RWPE1 (cell line): ENCODE data around the gene TTLL10.

Experiments
- CTCF ChIA-PET: fragments of 350-600 bp; sonication (Branson Sonifier 250); formaldehyde crosslinking; extraction: SDS; loops from one replicate; lab custom pipeline; 2021; lab: Yijun Ruan, JAX
- POLR2A ChIA-PET: fragments of 400-600 bp; formaldehyde crosslinking; extraction: SDS; loops from one replicate; lab custom pipeline; 2020; ENCODE audit warnings: antibody characterized with exemption; ENCODE audit not compliant: low non-redundant PET; lab: Yijun Ruan, JAX
- DNase-seq: peaks from one replicate; pipeline ENCODE4 v3.0.0; 2012; ENCODE audit warnings: low spot score
- H3K27ac ChIP-seq: fragments of 450-650 bp; 2 replicates; pipeline ENCODE4 v1.5.1; 2017
- TF ChIP-seq, protein P1 (sequence below): fragments of 450-650 bp; conservative IDR thresholded peaks from 2 replicates; pipeline ENCODE4 v1.5.1; 2017; ENCODE audit warnings: low read depth, mild to moderate bottlenecking

The TTLL10 gene

DNA sequence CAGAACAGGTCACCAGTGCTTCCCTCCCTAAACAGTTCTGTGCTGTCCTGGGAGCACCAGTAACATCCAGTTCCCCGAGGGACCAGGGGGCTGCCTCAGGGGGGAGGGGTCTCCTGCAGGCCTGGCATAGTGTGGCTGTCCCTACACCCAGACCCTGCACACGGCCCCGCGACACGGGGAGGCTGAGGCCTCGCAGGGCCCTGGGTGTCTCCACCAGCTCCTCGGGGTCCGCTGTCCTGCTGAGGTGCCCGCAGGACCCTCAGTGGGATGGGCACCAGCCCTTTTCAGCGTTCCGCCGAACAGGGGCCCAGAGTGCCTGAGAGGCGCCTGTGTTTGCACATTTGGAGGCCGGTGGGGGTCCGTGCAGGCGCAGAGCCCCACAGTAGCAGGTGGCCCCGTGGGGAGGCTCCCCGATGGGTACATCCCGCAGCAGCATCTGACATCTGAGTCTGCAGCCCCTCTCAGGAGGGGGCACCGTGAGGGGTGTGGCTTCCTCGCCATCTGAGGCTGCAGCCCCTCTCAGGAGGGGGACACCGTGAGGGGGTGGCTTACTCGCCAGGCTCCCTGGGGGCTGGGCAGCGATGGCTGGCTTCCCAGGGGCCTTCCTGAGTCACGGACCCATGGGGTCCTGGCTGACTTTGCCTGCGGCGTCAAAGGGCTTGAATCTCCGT lies 39.2 kb upstream of the TTLL10 start:
- TF ChIP-seq, protein P1, sequence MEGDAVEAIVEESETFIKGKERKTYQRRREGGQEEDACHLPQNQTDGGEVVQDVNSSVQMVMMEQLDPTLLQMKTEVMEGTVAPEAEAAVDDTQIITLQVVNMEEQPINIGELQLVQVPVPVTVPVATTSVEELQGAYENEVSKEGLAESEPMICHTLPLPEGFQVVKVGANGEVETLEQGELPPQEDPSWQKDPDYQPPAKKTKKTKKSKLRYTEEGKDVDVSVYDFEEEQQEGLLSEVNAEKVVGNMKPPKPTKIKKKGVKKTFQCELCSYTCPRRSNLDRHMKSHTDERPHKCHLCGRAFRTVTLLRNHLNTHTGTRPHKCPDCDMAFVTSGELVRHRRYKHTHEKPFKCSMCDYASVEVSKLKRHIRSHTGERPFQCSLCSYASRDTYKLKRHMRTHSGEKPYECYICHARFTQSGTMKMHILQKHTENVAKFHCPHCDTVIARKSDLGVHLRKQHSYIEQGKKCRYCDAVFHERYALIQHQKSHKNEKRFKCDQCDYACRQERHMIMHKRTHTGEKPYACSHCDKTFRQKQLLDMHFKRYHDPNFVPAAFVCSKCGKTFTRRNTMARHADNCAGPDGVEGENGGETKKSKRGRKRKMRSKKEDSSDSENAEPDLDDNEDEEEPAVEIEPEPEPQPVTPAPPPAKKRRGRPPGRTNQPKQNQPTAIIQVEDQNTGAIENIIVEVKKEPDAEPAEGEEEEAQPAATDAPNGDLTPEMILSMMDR, result no peak
- CTCF ChIA-PET, result no interaction called here
- POLR2A ChIA-PET, result no interaction called here
- H3K27ac ChIP-seq, result no peak overlapping the region
- no peak for DNase-seq

DNA sequence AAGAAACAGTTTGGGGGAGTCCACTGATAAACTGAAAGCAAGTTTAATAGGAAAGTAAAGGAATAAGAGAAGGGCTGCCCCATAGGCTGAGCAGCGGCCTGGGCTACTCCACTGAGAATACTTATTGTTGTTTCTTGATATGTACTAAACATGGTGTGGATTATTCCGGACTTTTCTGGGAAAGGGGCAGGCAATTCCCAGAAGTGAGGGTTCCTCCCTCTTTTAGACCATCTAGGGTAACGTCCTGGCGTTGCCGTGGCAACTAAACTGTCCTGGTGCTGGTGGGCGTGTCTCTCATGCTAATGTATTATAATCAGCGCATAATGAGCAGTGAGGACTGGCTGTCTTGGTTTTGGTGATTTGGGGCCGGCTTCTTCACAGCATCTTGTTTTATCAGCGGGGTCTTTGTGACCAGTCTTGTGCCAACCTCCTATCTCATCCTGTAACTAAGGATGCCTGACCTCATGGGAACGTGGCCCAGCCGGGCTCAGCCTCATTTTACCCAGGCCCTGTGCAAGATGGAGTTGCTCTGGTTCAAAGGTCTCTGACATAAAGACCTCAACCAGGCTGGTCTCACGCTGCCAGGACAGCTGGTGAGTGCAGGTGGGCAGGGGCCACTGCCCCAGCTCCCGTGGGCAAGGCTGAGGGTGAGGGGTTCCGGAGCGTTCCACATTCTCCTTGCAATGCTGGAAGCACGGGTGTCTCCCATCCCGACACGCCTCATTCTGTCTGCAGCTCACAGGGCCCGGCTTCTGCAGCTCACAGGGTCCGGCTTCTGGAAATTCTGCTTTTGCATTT lies 38.1 kb upstream of the TTLL10 start:
- ChIA-PET CTCF (no interaction called here), POLR2A (no interaction called here)
- H3K27ac ChIP-seq, result no peak overlapping the region
- DNase-seq, result no peak
- TF ChIP-seq, protein P1, result no peak

DNA sequence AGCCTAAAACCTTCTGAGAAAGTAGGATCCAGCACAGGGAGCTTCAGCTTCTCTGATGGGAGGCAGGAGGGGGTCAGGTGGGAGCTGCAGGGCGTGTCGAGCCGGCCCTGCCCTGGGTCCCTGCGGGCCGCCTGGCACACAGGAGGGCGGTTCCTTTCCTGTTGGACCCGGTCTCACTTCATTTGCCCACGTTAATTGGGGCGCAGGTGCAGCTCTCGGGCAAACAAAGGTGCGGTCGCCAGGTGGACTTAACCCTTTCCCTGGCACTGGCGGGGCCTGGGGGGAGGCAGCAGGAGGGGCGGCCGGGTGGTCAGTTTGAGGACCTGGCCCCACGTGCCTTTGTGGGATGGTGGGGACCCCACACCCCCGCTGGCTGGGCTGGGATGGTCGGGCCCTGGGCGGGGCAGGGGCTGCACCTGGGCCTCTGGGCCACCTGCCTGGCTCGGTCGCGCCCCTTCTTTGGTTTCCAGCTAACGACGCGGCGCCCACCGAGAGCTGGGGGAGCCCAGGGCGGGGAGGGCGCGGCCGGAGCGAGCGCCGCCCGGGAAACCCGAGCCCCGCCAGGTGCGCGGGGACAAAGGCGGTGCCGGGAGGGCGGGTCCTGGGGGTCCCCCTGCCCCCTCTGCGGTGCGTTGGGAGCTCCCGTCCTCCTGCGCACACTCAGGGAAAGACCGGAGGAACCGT lies 37.0 kb upstream of the TTLL10 start:
- DNase-seq, result no peak
- no peak overlapping the region for H3K27ac ChIP-seq
- CTCF ChIA-PET, result interaction anchor here (0.6 kb wide), 2 partner anchors 11 to 143 kb away, joined by 3 read pairs; no protein-coding TSS in a partner anchor
- POLR2A ChIA-PET, result no interaction called here
- TF ChIP-seq, protein P1, result no peak

DNA sequence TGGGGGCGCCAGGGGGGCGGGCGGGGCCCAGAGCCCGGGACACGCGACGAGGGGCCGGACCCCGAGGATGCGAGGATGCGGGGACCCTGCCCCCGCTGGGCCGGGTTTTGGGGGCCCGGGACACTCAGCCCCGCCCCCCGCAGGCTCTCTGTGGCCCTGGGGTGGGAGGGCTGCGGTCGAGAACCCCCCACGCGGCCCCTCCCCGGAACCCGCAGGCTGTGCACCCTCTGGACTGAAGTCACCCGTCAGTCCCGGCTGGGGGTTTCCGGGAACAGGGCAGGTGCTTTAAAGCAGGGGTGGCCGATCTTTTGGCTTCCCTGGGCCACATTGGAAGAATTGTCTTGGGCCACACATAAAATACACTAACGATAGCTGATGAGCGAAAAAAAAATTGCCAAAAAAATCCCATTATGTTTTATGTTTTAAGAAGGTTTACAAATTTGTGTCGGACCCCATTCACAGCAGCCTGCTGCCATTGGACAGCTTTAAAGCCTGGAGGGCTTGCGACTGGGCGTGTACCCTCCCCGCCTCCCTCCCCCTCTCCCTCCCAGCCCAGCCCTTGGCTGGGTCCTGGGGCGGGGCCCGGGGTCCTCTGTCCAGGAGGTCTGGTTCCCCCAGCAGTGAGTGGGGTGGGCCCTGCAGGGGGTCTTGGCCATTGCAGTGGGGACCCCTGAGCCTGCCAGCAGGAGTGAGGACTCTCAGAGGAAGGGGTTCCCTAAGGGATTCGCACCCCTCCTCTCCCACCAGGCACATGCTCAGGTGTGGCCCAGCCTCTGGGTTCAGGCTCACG lies 36.2 kb upstream of the TTLL10 start:
- no peak for DNase-seq
- ChIA-PET CTCF (no interaction called here), POLR2A (no interaction called here)
- TF ChIP-seq, protein P1, result no peak
- no peak overlapping the region for H3K27ac ChIP-seq

DNA sequence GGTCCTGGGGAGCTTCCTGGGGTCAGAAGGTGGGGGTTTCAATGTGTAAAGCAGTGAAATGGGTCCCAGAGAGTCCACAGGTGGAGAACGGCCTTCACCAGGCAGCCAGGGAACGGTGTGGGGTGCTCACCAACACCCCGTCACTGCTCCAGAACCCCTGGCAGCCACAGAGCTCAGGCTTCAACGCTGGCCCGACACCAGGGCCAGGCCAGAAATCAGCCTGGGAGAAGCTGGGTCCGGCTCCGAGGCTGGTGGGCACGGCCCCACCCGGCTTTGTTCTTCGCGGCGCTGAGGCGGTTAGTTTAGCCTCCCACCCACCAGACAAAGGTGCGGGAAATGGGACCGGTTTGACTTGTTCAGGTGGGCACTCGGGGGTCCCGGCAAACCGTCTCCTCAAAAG lies 33.0 kb upstream of the TTLL10 start:
- DNase-seq, result no peak
- ChIA-PET CTCF (no interaction called here), POLR2A (no interaction called here)

More for the DNA sequence above, 33.0 kb upstream of the TTLL10 start:
- TF ChIP-seq, protein P1, result no peak
- no peak overlapping the region for H3K27ac ChIP-seq
